GM18870 (cell line): Measurements from ENCODE around the gene ZNF423.
"Not testable (repeated sequence)": the region's sequence is repeated elsewhere in the genome, so short reads cannot be mapped to it uniquely, and the experiment has no call there.

ENCODE experiments used
- ATAC-seq: cut with Tn5 transposase; IDR thresholded peaks from one replicate; pipeline ENCODE4 v1.9.1; 2021; ENCODE audit warnings: moderate library complexity; ENCODE audit not compliant: unreplicated experiment

The ZNF423 gene

DNA sequence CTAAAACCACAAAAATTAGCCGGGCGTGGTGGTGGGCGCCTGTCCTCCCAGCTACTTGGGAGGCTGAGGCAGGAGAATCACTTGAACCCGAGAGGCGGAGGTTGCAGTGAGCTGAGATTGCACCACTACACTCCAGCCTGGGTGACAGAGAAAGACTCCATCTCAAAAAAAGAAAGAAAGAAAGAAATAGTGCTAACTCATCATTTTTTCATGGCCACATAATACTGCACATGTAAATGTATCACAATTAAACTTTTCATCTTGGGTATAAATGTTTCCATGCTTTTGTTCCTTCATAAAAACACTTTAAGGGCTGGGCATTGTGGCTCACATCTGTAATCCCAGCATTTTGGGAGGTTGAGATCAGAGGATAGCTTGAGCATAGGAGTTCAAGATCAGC lies 15.9 kb upstream of the ZNF423 start:
- not testable (repeated sequence) for ATAC-seq

DNA sequence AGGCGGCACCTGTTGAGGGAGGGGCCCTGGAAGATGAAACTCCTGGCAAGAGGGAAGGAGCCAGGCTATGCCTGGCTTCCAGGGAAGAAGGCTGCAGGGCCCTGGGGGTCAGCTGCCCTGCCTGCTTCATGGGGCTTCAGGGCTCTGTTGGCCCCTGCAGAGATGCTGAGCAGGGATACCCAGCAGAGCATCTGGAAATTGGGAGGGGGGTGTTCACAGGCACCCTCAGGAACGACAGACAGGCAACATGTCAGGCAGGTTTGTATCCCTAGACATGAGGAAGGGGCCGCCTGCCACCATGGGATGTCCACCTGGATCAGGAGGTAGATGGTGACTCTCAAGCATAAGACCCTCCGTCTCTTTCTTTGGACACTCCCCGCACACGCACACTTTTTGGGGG lies 13.8 kb upstream of the ZNF423 start:
- no peak for ATAC-seq

DNA sequence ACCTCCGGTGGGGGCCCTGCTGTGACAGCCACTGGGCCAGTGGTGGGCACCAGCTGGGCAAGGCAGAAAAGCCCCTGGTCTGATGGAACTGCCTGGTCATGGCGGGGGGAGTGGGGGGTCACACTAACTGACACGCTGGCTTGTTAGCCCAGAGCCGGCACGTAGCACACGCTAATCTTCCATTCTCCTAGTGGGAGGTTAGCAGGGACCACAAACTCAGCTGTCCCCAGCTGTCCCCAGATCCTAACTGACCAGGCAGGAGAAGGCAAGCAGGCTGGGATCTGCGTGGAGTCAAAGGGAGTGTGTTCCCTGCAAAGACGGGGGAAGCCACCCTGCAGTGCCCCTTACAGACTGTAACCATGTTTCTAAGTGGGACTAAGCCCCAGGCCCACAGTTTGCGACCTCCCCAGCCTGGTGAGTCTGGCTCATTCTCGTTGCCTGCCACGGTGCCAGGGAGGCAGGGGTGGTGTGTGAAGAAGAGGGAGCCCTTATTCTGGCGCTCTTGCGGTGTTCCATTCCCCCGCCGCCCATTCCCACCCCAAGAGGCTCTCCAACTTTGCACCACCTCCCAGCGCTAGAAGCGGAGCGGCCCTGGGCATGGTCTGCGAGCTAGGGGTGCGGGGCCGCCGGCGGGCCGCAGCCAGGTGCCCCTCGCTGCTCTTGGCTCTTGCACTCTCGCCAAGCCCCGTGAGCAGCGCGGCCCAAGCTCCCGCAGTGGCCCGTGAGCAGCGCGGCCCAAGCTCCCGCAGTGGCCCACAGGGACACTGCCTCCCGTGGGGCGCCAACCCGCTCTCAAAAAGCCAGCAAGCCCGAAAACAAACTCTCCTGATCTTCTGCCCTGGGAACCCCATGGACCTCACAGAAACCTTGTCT lies 12.1 kb upstream of the ZNF423 start:
- ATAC-seq: no peak

DNA sequence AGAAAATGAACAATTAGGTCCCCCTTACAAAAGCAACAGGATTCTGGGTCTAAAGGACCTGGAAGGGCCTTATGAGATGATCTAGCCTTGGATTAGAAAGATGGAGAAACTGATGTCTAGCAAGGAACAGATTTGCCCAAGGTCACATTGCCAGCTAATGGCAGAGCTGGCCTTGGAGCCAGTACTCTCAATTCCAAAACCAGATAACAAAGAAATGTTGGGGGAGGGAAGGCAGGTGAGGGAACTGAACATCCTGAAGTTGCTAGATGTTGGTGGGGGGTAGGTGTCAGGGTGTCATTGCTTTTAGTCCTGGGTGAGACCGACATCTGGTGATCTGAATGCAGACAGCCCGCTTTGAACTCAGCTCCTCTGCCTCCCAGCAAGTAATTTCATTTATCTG lies 11.3 kb upstream of the ZNF423 start:
- ATAC-seq: no peak

DNA sequence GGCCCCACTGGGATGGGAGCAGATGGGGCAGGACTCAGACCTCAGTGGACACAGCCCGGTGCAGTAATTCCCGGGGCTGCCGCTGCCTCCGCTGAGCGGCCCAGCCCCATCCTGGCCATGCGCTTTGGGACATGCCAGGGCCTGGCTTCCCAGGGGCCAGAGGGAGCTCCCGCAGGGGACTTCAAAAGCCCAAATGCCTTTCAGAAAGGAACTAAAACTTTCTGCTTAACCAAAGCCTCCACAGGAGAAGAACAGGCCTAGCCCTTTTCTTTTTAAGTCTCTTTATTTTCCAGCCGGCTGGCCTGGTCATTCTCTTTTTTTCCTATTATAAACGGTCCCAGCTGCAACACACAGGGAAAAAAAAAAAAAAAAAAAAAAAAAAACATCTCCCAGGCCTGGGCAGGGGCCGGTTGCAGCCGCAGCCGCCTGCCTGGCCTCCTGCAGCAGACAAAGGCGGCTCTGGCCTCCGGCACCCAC lies 10.7 kb upstream of the ZNF423 start:
- no peak for ATAC-seq

DNA sequence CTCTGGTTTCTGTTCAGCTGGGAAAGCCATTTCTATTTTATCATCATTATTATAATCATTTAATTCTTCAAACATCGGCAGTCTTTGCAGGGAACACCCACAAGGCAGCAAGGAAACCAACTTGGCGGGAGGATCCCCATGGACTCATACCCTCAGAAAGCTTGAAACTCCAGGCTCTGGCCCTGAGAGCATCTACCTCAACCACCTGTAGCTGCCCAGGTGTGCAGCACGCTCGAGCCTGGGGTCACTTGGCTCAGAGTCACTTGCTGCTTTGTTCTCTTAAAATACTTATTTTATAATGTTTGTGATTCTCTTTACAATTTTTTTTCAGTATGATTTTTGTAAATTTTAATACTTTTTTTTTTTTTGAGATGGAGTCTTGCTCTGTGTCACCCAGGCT lies 6.8 kb upstream of the ZNF423 start:
- ATAC-seq: no peak

DNA sequence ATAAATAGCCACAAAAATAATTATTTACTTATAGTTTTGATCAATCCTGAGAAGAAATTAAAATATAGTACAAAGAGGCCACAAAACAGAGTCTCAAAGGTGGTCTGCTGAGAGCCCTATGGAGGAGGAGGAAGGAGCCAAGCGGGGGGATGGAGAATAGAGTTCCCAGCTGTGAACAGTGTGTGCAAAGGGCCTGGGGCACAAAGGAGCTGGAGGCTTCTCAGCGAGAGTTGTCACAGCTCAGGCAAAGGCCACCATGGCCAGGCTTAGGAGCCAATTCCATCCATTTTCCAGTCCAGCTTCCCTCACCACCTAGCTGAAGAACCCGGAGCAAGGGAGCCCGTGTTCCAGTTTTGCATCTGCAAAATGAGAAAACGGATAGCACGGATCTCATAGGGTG lies 5.4 kb upstream of the ZNF423 start:
- ATAC-seq: no peak

DNA sequence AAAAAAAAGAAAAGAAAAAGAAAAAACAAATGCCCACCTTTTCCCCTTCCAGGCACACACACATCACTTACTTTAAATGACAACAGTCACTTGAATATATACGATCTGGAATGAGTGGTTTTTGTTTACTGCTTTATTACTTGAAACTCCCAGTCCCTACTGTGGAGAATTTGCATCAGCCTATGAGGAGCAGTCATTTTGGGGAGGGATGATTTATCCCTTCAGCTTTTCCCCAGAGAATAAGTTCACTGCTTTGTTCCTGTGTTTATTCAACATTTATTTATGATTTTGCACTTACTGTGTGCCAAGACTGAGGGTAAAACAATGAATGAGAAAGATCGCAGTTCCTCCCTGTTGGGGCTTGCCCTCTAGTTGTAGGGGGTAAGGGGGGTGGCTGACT lies 4.7 kb upstream of the ZNF423 start:
- no peak for ATAC-seq

DNA sequence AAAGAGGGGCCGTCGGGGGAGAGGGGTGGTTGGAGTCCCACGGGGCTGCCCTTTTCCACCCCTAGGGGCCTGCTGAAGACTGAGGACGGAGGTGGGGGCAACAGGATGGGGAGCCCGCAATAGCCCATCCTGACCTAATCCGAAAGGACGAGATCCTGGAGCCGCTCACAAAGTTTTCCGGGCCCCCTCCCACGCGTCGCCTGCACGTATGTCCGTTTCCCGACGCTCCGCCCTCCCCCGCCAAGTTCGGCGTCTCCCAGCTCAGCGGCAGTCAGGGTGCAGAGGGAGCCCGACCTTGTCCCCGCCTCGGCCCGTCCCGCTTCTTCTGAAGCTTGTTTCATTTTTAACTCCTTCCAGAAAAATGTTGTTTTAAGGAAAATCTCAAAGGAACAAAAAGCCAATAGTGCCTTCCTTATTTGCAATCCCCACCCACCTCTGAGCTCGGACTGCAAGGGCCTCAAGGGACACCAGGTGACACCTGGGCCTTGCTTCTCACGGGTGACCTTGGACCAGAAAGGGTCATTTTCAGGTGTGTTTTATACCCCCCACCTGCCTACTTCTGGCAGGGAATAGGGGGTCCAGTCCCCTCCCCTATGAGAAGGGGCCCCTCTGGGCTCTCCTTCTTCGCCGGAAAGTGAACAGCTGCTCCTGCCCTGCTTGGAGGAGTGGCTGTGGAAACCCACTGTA lies 3.4 kb upstream of the ZNF423 start:
- no peak for ATAC-seq

DNA sequence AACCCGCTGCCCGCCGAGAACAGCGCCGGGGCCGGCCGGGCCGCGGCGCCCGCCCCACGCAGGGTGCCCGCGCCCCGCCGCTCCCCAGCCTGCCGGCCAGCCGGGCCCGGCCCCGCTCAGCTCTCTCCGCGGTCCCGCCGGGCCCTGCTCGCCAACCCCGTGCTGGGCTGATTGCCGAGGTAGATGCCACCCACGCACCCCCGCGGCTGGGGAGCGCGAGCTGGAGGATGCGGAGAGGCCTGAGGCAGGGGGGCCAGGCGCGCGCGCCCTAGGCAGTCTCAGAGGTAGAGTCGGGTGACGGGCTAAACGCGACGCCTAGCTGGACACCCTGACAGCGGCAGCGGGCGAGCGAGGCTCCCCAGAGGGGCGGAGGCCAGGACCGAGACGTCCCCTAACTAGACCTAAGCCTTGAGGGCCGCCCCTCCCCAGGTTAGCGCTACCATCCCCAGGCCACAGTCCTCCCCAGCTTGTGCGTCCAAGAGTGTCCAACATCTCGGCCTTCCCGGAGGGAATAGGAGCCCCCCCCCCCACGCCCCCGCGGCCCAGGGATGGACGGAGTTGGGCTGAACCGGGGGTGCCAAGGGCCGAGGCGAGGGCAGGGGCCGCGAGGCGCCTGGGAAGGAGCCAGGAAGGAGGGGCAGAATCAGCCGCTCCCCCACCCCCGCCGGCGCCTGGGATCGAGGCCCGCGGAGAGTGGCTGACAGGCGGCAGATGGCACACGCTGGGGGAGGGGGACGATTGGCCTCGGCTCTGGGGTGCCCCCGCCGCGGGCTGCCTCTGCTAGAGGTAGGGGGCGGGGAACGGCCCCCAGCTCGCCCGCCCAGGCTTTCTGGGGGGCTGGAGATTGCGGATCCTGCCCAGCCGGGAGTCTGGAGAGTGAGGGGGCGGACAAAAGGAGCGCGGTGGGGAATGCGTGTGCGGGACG lies 2.5 kb upstream of the ZNF423 start:
- no peak for ATAC-seq

DNA sequence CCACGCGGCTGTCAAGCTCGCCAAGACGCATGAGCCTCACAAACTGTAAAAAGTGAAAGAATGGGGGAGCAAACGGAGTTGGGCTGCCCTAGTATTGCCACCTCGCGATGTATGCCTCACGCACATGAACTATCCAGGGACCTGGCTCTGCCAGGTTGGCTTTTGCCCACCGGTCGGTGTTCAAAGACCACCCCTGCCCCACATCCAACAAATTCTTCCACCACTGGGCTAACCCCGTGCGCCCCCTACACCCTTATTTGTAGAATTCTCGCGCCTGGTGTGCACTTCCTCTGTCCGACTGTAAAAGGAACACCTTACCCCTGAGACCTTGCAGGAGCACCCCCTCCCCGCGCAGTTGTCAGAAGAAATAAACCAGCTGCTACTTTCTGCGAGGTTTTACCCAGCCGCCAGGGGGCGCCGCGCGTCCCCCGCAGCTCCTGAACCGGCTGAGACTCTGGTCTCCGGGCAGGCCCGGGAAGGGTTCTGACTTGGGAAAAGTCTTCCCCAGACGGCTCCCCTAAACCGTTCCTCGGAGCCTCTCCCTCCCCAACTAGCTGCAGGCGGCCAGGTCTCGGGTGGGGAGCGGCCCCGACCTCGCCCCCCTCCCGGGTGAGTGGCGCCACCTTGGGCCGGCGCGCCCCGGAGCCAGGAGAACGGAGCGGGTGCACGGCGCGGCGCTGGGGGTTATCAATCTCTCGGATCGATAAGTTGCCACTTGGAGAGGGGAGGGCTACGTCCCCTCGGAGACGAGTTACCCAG lies 1.7 kb upstream of the ZNF423 start:
- no peak for ATAC-seq

DNA sequence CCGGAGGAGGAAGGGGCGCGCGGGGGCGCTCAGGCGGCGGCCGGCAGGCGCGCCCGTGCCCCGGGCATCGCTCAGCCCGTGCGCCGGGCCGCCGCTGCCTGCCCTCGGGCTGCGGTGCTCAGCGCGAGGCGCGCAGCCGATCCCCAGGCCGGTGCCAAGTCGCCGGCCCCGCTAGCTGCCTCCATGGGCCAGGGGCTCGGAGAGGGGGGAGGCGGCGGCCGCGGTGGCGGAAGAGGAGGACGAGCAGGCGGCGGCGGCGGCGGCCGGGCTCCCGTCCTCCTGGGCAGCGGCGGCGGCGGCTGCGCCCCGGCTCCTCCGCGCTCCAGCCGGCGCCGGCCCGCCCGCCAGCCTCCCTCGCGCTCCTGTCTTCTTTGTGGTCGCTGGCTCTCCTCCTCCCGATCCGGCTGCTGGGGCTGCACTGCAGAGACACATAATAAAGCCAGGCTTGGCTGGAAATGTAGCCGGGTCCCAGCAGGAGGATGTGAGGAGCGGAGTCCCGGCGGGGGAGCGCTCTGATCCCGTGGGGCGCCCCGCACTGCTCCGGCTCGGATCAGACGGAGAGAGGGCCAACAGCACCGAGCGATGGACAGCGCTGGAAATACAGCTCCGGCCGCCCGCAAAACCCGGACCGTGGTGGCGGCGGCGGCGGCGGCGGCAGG lies 889 bp upstream of the ZNF423 start:
- no peak for ATAC-seq

DNA sequence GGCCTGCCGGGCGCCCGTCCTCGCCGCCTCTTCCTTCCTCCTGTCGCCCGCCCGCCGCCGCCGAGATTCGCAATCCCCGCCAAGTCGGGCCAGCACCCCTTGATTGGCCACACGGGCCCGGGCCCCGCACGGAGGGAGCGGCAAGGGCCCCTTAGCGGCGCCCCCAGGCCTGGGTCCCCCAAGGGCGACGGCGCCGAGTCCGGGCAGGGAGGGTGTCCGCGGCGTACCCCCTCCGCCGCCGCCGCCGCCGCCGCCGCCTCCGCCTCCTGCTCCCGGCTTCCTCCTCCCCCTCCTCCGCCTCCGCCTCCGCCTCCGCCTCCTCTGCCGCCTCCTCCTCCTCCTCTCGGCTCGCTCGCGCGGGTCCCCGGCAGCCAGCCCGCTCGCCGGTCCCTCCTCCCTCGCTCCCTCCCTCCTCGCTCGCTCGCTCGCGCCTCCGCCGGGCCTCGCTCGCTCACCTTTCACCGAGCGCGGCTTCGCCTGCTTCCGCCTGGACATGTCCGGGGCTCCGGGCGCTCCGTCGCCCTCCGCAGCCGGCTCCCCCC lies 561 bp downstream of the ZNF423 start:
- no peak for ATAC-seq

DNA sequence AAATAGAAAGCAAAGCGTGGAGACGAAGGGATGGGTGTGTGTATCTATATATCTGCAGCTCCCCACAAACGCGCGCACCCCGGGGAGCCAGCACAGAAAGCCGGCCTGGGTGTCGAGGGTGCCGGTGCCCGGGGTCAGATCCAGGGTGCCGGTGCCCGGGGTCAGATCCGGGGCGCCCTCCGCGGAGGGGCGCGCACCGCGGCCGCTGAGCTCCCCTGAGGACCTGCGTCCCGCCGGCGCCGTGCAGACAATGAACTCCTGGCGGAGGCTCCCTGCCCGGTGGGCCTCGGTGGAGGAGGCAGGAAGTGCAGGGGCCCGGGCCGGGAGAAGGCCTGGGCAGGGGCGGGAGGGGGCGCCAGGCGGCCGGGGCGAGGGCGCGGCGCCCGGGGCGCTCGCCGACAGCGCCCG lies 1.1 kb downstream of the ZNF423 start:
- no peak for ATAC-seq

DNA sequence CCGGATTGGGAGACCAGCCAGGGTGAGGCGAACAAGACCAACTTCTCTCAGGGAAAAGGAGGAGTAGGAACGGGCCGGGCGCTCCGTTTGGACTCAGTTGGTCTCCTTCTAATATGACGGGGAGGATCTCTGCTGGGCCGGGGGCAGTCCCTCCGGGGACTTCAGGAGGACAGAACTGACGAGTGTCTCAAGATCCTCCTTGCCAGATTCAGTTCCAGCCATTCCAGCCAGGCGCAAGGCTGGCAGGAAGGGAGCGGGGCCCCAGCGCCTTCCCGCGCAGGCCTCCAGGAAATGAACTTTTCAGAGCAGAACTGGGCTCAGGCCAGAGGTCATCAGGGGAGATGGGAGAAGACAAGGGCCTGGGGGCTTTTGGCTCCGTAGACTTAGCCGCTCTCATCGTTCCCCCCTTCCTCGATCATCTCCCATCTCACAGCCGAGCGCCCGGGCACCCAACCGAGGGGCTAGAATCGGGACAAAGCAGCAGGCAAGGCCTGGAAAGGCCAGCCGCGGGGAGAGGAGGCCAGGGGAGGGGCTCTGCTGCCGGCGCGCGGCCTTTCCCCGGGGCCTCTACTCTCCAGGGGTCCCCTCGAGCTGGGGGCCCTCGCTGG lies 1.6 kb downstream of the ZNF423 start:
- no peak for ATAC-seq

DNA sequence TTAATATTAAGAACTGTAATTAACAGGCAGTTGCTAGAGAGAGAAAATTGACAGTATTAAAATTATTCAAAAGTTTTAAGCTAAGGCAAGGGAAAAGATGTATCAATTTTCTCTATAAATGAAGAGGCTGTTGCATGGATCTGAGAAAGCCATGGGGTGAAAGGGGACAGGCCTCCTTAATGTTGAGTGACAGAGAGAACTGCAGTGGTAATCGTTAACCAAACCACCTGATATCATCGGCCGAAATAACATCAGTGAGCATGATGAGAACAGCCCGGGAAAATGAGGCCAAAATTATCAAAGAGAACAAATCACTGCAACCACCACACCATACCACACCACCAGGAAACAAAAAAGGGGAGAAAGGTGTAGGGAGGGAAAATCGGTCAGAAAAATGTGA lies 3.6 kb downstream of the ZNF423 start:
- ATAC-seq: no peak

DNA sequence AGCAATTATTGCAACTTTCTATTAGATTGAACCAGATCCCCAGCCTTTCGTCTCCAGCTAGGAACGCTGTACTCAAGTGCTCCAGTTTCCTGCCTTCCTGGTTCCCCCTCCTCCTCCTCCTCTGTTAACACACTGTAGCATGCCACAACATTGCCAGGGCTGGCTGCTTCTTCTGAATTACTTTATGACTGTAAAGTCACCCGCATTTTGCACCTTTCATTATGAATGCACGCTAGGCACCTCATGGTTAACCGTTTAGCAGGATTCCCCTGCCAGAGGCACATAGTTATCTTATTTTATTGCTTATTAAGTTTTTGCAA lies 4.5 kb downstream of the ZNF423 start:
- no peak for ATAC-seq

DNA sequence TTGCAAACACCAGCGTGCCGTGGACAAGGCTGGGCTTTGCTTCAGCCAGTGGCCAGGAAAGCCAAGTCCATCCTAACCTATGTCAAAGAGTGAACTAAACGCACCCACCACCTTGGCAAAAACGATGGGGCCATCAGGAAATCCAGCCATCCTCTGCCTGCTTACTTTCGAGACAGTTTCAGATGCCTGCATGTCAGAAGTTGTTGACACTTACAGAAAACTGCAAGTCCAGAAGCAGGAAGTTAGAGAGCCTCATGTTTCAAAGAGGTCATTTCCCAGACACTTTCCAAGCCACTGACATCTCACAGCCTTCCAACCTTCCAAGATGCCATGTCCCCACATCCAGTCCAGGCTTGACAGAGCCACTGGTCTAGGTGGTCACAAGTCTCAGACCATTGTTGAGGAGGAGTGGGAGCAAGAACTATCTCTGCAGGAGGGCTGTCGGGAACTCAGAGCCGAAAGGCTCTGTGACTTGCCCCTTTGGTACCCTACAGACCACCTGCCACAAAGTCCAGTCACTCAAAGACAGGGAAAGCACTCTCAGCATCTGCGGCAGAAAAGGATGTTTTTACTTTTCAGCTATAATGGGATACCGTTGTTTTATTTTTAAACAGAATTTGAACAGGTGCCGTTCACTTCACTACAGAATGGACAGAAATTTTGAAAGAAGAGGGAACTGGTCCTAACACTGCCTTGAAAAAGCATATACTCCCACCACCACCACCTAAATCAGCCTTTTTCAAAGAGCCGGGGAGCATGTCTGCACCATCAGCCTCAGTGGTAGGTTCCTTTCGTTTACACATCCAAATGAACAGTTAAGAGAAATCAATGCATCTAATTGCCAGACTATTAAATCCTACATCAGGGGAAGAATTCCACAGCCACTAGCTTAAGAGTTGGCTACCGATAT lies 5.1 kb downstream of the ZNF423 start:
- ATAC-seq: no peak

DNA sequence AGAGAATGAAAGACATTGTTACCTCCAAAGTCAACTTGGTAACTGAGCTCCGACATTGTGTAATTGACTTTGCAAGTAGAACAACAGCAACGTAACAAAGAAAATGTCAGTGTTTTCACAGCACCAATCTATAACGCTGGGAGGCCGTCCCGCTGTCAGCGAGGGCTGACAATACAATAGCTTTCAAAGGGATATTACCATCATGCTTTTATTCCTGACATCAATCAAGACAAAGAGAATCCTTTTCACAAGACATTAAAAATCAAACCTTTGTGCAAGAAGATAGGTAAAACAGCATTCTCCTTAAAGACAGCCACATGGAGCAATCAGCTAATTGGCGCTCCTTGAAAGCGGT lies 6.2 kb downstream of the ZNF423 start:
- no peak for ATAC-seq
